H1 (cell line): ENCODE data around the gene ECEL1. TPM values are rescaled to one million over a fixed set of nuclear protein-coding genes. Genes with fewer than 3 reads are reported as not detected.

Experiments
- CTCF ChIA-PET: fragments of 300-600 bp; sonication (Branson Sonifier 250); formaldehyde crosslinking; loops from one replicate; lab custom pipeline; 2021; ENCODE audit not compliant: partially characterized antibody; lab: Charles Lee
- POLR2A ChIA-PET: fragments of 300-600 bp; sonication (Branson Sonifier 250); formaldehyde crosslinking; loops from one replicate; lab custom pipeline; 2021; ENCODE audit warnings: inconsistent platforms; ENCODE audit not compliant: partially characterized antibody; lab: Charles Lee
- DNase-seq, 2 experiments: peaks; one replicate each; pipeline versions ENCODE4 v3.0.0 to v3.0.0-alpha.2; 2010 to 2022; ENCODE audit warnings: low spot score in 2 of 2, low read depth in 1 of 2, mixed read lengths in 1 of 2
- FAIRE-seq: peaks from 2 replicates; lab custom pipeline; 2011; peaks lifted over from hg19 to GRCh38; lab: Jason Lieb, UNC
- H2AFZ ChIP-seq: 2 replicates; pipeline ENCODE4 v1.8.1; 2012; ENCODE audit warnings: low read length, inconsistent platforms
- H2AK5ac ChIP-seq: 2 replicates; pipeline ENCODE4 v1.6.1; 2013; ENCODE audit warnings: low read depth, low read length
- H2BK120ac ChIP-seq: replicated peaks from 2 replicates; pipeline ENCODE3; 2013; ENCODE audit warnings: low read depth, low read length, inconsistent platforms
- H2BK12ac ChIP-seq: 2 replicates; pipeline ENCODE4 v1.6.1; 2013; ENCODE audit warnings: low read depth, low read length
- H2BK15ac ChIP-seq: 2 replicates; pipeline ENCODE4 v1.6.1; 2013; ENCODE audit warnings: low read length
- H2BK20ac ChIP-seq: 2 replicates; pipeline ENCODE4 v1.6.1; 2013; ENCODE audit warnings: low read length
- H2BK5ac ChIP-seq: 2 replicates; pipeline ENCODE4 v1.6.1; 2013; ENCODE audit warnings: low read depth, low read length
- H3K14ac ChIP-seq: 2 replicates; pipeline ENCODE4 v1.6.1; 2013; ENCODE audit warnings: inconsistent platforms; ENCODE audit not compliant: insufficient read length
- H3K18ac ChIP-seq: 2 replicates; pipeline ENCODE4 v1.6.1; 2013; ENCODE audit warnings: low read length; ENCODE audit errors: extremely low read depth
- H3K23ac ChIP-seq: 2 replicates; pipeline ENCODE4 v1.6.1; 2013; ENCODE audit warnings: inconsistent platforms; ENCODE audit not compliant: insufficient read length
- H3K23me2 ChIP-seq: 2 replicates; pipeline ENCODE4 v1.6.1; 2013; ENCODE audit warnings: low read depth, low read length
- H3K27ac ChIP-seq: 2 replicates; pipeline ENCODE4 v1.6.1; 2011; ENCODE audit warnings: low read depth, low read length, inconsistent platforms
- H3K27me3 ChIP-seq, 4 experiments: replicated peaks in 1 of 4; 1 replicate in 1 of 4; 2 replicates in 3 of 4; pipeline versions ENCODE4 v1.6.1 to v1.8.1; 2011 to 2013; ENCODE audit warnings: low read length in 3 of 4, mild to moderate bottlenecking in 3 of 4, inconsistent platforms in 2 of 4, mixed read lengths in 2 of 4, moderate library complexity in 1 of 4; ENCODE audit not compliant: control insufficient read depth in 3 of 4, insufficient read depth in 3 of 4; ENCODE audit errors: extremely low read depth in 1 of 4
- H3K36me3 ChIP-seq, 4 experiments: 2 replicates each; pipeline versions ENCODE4 v1.6.1 to v1.8.1; 2011 to 2013; ENCODE audit warnings: mild to moderate bottlenecking in 4 of 4, low read length in 3 of 4, moderate library complexity in 2 of 4, control low read depth in 1 of 4, inconsistent platforms in 1 of 4; ENCODE audit not compliant: insufficient read depth in 4 of 4, control insufficient read depth in 2 of 4
- H3K4ac ChIP-seq: replicated peaks from 2 replicates; pipeline ENCODE3; 2013; ENCODE audit warnings: low read length, low read depth, mixed read lengths, inconsistent platforms; ENCODE audit not compliant: insufficient read length
- H3K4me1 ChIP-seq, 4 experiments: replicated peaks in 1 of 4; 1 replicate in 1 of 4; 2 replicates in 3 of 4; pipeline versions ENCODE4 v1.6.1 to v1.8.1; 2011 to 2013; ENCODE audit warnings: low read length in 3 of 4, inconsistent platforms in 2 of 4, mixed read lengths in 1 of 4; ENCODE audit not compliant: insufficient read depth in 4 of 4, control insufficient read depth in 3 of 4
- H3K4me2 ChIP-seq, 2 experiments: 2 replicates each; pipeline versions ENCODE4 v1.6.1 to v1.8.1; 2011 to 2013; ENCODE audit warnings: low read depth in 2 of 2, low read length in 2 of 2, control low read depth in 1 of 2, inconsistent platforms in 1 of 2, mild to moderate bottlenecking in 1 of 2; ENCODE audit not compliant: insufficient read depth in 1 of 2
- H3K4me3 ChIP-seq, 4 experiments: fragments of 200-600, 300-600 bp in 1 of 4; sonication (generic), shearing (Covaris generic), sonication (Bioruptor Twin) in 1 of 4; 2 replicates each; pipeline versions ENCODE4 v1.5.1 to v1.8.1; 2011 to 2016; ENCODE audit warnings: low read length in 4 of 4, low read depth in 3 of 4, control low read depth in 2 of 4, inconsistent platforms in 2 of 4, mild to moderate bottlenecking in 2 of 4, mixed read lengths in 1 of 4, moderate library complexity in 1 of 4; ENCODE audit not compliant: insufficient read depth in 2 of 4; ENCODE audit errors: extremely low read depth in 1 of 4
- H3K56ac ChIP-seq: replicated peaks from 2 replicates; pipeline ENCODE3; 2013; ENCODE audit warnings: low read depth, mild to moderate bottlenecking, mixed read lengths, low read length, inconsistent platforms; ENCODE audit not compliant: insufficient read length
- H3K79me1 ChIP-seq: 2 replicates; pipeline ENCODE4 v1.6.1; 2013; ENCODE audit warnings: low read depth, low read length, control low read depth
- H3K79me2 ChIP-seq, 2 experiments: 2 replicates each; pipeline versions ENCODE4 v1.6.1 to v1.8.1; 2012 to 2013; ENCODE audit warnings: low read length in 2 of 2, mild to moderate bottlenecking in 2 of 2, inconsistent platforms in 1 of 2; ENCODE audit not compliant: insufficient read depth in 2 of 2, control insufficient read depth in 1 of 2
- H3K9ac ChIP-seq, 4 experiments: replicated peaks in 1 of 4; 1 replicate in 1 of 4; 2 replicates in 3 of 4; pipeline versions ENCODE4 v1.6.1 to v1.8.1; 2011 to 2013; ENCODE audit warnings: low read depth in 3 of 4, low read length in 3 of 4, control low read depth in 2 of 4, mild to moderate bottlenecking in 2 of 4, moderate library complexity in 2 of 4, inconsistent platforms in 1 of 4; ENCODE audit errors: extremely low read depth in 1 of 4
- H3K9me3 ChIP-seq, 2 experiments: 2 replicates each; pipeline versions ENCODE4 v1.6.1 to v1.8.1; 2012 to 2013; ENCODE audit warnings: mild to moderate bottlenecking in 2 of 2, moderate library complexity in 2 of 2, control low read depth in 1 of 2, inconsistent platforms in 1 of 2, low read depth in 1 of 2, low read length in 1 of 2, mixed read lengths in 1 of 2; ENCODE audit not compliant: insufficient read depth in 2 of 2
- H4K20me1 ChIP-seq, 2 experiments: replicated peaks in 1 of 2; 2 replicates each; pipeline versions ENCODE3 to v1.8.1; 2011 to 2013; ENCODE audit warnings: inconsistent platforms in 2 of 2, low read length in 2 of 2, mild to moderate bottlenecking in 1 of 2; ENCODE audit not compliant: insufficient read depth in 2 of 2, control insufficient read depth in 1 of 2
- H4K5ac ChIP-seq: 2 replicates; pipeline ENCODE4 v1.6.1; 2013; ENCODE audit warnings: low read length, low read depth, mixed read lengths, inconsistent platforms; ENCODE audit not compliant: insufficient read length
- H4K8ac ChIP-seq: 2 replicates; pipeline ENCODE4 v1.8.0; 2013; ENCODE audit warnings: mild to moderate bottlenecking, moderate library complexity, low read length, inconsistent platforms; ENCODE audit not compliant: insufficient read depth; ENCODE audit errors: extremely low read depth
- H4K91ac ChIP-seq: replicated peaks from 2 replicates; pipeline ENCODE3; 2013; ENCODE audit warnings: low read length, mixed read lengths, inconsistent platforms; ENCODE audit not compliant: insufficient read length
- CHD1 ChIP-seq: IDR thresholded peaks from 2 replicates; pipeline ENCODE4 v1.6.1; 2012; ENCODE audit warnings: low read depth, low read length, improper control_type of control experiment
- EP300 ChIP-seq, 2 experiments: IDR thresholded peaks; 1 replicate in 1 of 2; 2 replicates in 1 of 2; pipeline ENCODE4 v1.6.1; 2011 to 2012; ENCODE audit warnings: low read depth in 2 of 2, low read length in 2 of 2, mild to moderate bottlenecking in 2 of 2, borderline replicate concordance in 1 of 2, inconsistent platforms in 1 of 2, moderate library complexity in 1 of 2
- PHF8 ChIP-seq: fragments of 200-600 bp; sonication (generic); conservative IDR thresholded peaks from 2 replicates; pipeline ENCODE4 v1.7.1; 2012; ENCODE audit warnings: low read depth, mild to moderate bottlenecking, inconsistent platforms, low read length, moderate library complexity
- POU5F1 ChIP-seq: IDR thresholded peaks from 2 replicates; pipeline ENCODE4 v1.6.1; 2011; ENCODE audit warnings: low read depth, mild to moderate bottlenecking, low read length, moderate library complexity
- YY1 ChIP-seq: IDR thresholded peaks from 2 replicates; pipeline ENCODE4 v1.6.1; 2011; ENCODE audit warnings: low read depth, mild to moderate bottlenecking, low read length
- WGBS, 2 experiments: shearing (Covaris generic) in 1 of 2; methylation state at CpG; one replicate each; pipeline versions ENCODE4 v1.1.6 to v1.1.7; 2013 to 2015; ENCODE audit warnings: low lambda C conversion rate in 2 of 2, mixed read lengths in 2 of 2, inconsistent platforms in 1 of 2, low coverage in 1 of 2, missing lambda C conversion rate in 1 of 2; ENCODE audit not compliant: insufficient replicate concordance in 2 of 2, insufficient coverage in 1 of 2, insufficient read length in 1 of 2; ENCODE audit errors: extremely low coverage in 1 of 2, missing lambda C conversion rate in 1 of 2; 5-methylcytosine and 5-hydroxymethylcytosine counted together
- polyA plus RNA-seq, 7 experiments: library from polyadenylated mRNA; depleted of rRNA in 3 of 7; stranded (reverse) in 5 of 7; unstranded in 2 of 7; fragments of >200 nt in 5 of 7; fragments of 200-250 nt in 2 of 7; gene quantifications; 1 replicate in 5 of 7; 2 replicates in 1 of 7; 4 replicates in 1 of 7; pipeline versions ENCODE4 v1.2.1 to v1.2.3, GENCODE V29; 2011 to 2013; ENCODE audit warnings: missing spikeins in 2 of 7, mixed read lengths in 2 of 7
- total RNA-seq: library from RNA; stranded (reverse); fragmentation: NEBNext Ultra II Directional; extraction: Animal tissue kit (Norgen Biotek cat#: 25700); gene quantifications from 2 replicates; pipeline ENCODE4 v1.2.1, GENCODE V29; 2021
- TF ChIP-seq, protein P1 (sequence below): IDR thresholded peaks from 2 replicates; pipeline ENCODE4 v1.6.1; 2012; ENCODE audit warnings: inconsistent platforms
- TF ChIP-seq, protein P2 (sequence below): IDR thresholded peaks from 2 replicates; pipeline ENCODE4 v1.6.1; 2012; ENCODE audit warnings: low read length, inconsistent platforms
- TF ChIP-seq, protein P3 (sequence below): IDR thresholded peaks from 2 replicates; pipeline ENCODE4 v1.6.1; 2011; ENCODE audit warnings: low read depth, mild to moderate bottlenecking, low read length; ENCODE audit not compliant: insufficient read depth

Gene ECEL1
- total and polyA plus RNA-seq, 2 of the 8 experiments (the other 6 are each of a cell fraction or from before 2014, with no cell fraction given) = 7.7 to 20.2 TPM

- Histone ChIP-seq H3K56ac (no peak within 1 kb of the TSS), H2BK5ac (no peak within 1 kb of the TSS), H2AK5ac (no peak within 1 kb of the TSS), H2BK12ac (peak within 1 kb of the TSS; percentile 87; the same call in 1 of the 2 replicates), H3K4me2 (no peak within 1 kb of the TSS), H3K23ac (no peak within 1 kb of the TSS), H2BK20ac (no peak within 1 kb of the TSS), H3K4me3 (no peak within 1 kb of the TSS), H3K18ac (no peak within 1 kb of the TSS), H4K5ac (no peak within 1 kb of the TSS), H3K14ac (no peak within 1 kb of the TSS), H4K91ac (no peak within 1 kb of the TSS), H3K36me3 (no peaks in the 10 kb centered on the region), H3K4ac (no peak within 1 kb of the TSS), H2BK120ac (no peak within 1 kb of the TSS), H3K79me2 (no peaks in the 10 kb centered on the region), H4K20me1 (peaks cover 3 to 4% of the 10 kb centered on the region in 2 experiments), H3K9me3 (no peaks in the 10 kb centered on the region), H3K4me1 (peaks cover 0 to 22% (median 7%) of the 10 kb centered on the region in 4 experiments; a peak in 5 of 7 replicates), H3K9ac (no peak within 1 kb of the TSS), H3K23me2 (peaks cover 10% of the 10 kb centered on the region; the same call in 1 of the 2 replicates), H4K8ac (peak within 1 kb of the TSS; percentile 69; the same call in 1 of the 2 replicates), H3K27ac (no peak within 1 kb of the TSS), H2AFZ (no peak within 1 kb of the TSS), H3K79me1 (no peaks in the 10 kb centered on the region), H3K27me3 (peaks cover 19 to 40% (median 37%) of the 10 kb centered on the region in 4 experiments), H2BK15ac (0 out of 2 replicates have a peak within 1 kb of the TSS, but pooled peaks have one; percentile 31)
- no peak for FAIRE-seq
- WGBS, 2 experiments = 84% methylated on average over 17 of the region's 19 CpGs; no CpG with 5 or more reads in 1 of the 2 experiments
- CTCF ChIA-PET = interaction anchor here (0.7 to 10.6 kb wide), 24 partner anchors 11 to 227 kb away, joined by 3 to 176 read pairs (median 8); partner anchors contain the start of gene CHRNG
- POLR2A ChIA-PET = interaction anchor here (0.7 to 1.7 kb wide), 4 partner anchors 9 to 31 kb away, joined by 3 to 5 read pairs (median 4); partner anchors contain the start of genes EIF4E2 and TIGD1
- no peak for DNase-seq
- TF ChIP-seq POU5F1 = no peak
- no peak for TF ChIP-seq CHD1
- TF ChIP-seq YY1 = no peak
- no peak for TF ChIP-seq PHF8
- TF ChIP-seq, protein P1, sequence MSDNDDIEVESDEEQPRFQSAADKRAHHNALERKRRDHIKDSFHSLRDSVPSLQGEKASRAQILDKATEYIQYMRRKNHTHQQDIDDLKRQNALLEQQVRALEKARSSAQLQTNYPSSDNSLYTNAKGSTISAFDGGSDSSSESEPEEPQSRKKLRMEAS = no peak
- no peak for TF ChIP-seq EP300 (IDR thresholded peaks at IDR 0.05; ENCODE audit: borderline replicate concordance in 1 of 2, low read depth in 2 of 2, low read length in 2 of 2)
- TF ChIP-seq, protein P2, sequence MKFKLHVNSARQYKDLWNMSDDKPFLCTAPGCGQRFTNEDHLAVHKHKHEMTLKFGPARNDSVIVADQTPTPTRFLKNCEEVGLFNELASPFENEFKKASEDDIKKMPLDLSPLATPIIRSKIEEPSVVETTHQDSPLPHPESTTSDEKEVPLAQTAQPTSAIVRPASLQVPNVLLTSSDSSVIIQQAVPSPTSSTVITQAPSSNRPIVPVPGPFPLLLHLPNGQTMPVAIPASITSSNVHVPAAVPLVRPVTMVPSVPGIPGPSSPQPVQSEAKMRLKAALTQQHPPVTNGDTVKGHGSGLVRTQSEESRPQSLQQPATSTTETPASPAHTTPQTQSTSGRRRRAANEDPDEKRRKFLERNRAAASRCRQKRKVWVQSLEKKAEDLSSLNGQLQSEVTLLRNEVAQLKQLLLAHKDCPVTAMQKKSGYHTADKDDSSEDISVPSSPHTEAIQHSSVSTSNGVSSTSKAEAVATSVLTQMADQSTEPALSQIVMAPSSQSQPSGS = no peak
- TF ChIP-seq, protein P3, sequence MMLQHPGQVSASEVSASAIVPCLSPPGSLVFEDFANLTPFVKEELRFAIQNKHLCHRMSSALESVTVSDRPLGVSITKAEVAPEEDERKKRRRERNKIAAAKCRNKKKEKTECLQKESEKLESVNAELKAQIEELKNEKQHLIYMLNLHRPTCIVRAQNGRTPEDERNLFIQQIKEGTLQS = no peak
Observed at GRCh38 chr2:232519581-232520438, 32.2 kb upstream of the ECEL1 start, which contains the start of gene PRSS56. Gene PRSS56 (plus strand): TSS chr2:232520388. CDS start chr2:232520599, 211 bp downstream.
